Measurements from ENCODE around the gene DNAJA3. TPM values are rescaled to one million over a fixed set of nuclear protein-coding genes. Genes with fewer than 3 reads are reported as not detected.

The DNAJA3 gene
- total RNA-seq, 1 donor from 2014 or later = 83.9 TPM

DNA sequence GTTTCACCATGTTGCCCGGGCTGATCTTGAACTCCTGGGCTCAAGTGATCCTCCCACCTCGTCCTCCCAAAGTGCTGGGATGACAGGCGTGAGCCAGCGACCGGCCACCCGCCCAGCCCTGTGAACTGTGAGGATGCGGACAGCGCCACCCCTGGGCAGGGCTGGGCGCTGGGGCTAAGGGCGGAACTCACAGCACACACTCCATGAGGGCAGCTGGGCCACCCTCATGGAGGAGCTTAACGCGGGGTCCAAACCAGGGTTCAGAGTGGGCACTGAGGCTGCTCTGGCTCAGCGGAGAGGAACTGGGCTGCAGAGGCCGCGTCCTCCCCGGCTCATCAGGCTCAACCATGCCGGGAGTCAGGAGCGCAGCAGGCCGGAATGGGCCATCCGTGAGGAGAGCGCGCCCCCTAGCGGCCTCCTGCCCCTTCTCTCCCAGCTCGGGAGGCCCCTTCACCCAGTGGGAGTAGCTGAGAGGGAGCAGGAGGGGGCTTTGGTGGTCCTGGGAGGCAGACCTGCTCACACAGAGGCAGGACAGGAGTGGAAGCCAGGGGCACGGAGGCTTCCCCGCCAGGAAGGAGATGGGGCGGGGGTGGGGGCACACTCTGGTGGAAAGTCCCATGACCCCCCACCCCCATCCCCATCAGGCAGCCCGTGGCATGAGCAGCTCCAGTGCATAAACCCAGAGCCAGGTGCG is 23.1 kb upstream of the DNAJA3 start:
- DNase-seq (peak; percentile 93), ATAC-seq (peak; percentile 93)
- intact Hi-C loops (cut with micrococcal nuclease) = loop anchor here (10.0 kb wide), 1 partner anchor 48 kb away; the partner anchor contains the start of gene PAM16

GRCh38 chr16:4403133-4403949 is 22.3 kb upstream of the DNAJA3 start:
- intact Hi-C loops (cut with micrococcal nuclease) = loop anchor here (10.0 kb wide), 1 partner anchor 49 kb away; the partner anchor contains the start of gene PAM16
- DNase-seq (peak; percentile 31), ATAC-seq (peak; percentile 1)

GRCh38 chr16:4404247-4404966 is 21.3 kb upstream of the DNAJA3 start:
- peak; percentile 17 for ATAC-seq
- intact Hi-C loops (cut with micrococcal nuclease) = loop anchor here (10.0 kb wide), 1 partner anchor 50 kb away; the partner anchor contains the start of gene PAM16
- DNase-seq = peak; percentile 62

- intact Hi-C loops (cut with micrococcal nuclease) = loop anchor here (10.0 kb wide), 1 partner anchor 50 kb away; the partner anchor contains the start of gene PAM16
- peak; percentile 22 for DNase-seq
- ATAC-seq = no peak
Observed at GRCh38 chr16:4404967-4405696, 20.5 kb upstream of the DNAJA3 start.

- intact Hi-C loops (cut with micrococcal nuclease) = loop anchor here (10.0 kb wide), 1 partner anchor 53 kb away; the partner anchor contains the start of gene PAM16
- DNase-seq = peak; percentile 64
- peak; percentile 20 for ATAC-seq
Observed at GRCh38 chr16:4407543-4408322, 17.9 kb upstream of the DNAJA3 start.

DNA sequence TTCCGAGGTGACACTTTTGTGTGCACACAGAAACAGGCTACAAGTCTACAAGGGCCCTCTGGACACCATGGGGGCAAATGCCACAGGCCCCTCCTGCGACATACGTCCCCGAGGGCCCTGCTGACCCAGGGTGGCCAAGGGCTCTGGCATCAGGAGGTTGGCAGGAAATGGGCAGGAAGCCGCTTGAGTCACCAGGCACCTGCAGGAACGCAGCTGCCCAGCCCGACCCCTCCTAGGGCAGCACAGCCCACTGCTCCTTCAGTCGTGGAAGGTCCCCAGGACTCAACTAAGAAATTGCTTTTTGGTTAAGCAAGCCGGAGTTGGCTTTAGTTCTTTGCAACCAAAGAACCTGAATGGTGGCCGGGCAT is 17.4 kb upstream of the DNAJA3 start:
- intact Hi-C loops (cut with micrococcal nuclease) = loop anchor here (10.0 kb wide), 1 partner anchor 54 kb away; the partner anchor contains the start of gene PAM16

DNA sequence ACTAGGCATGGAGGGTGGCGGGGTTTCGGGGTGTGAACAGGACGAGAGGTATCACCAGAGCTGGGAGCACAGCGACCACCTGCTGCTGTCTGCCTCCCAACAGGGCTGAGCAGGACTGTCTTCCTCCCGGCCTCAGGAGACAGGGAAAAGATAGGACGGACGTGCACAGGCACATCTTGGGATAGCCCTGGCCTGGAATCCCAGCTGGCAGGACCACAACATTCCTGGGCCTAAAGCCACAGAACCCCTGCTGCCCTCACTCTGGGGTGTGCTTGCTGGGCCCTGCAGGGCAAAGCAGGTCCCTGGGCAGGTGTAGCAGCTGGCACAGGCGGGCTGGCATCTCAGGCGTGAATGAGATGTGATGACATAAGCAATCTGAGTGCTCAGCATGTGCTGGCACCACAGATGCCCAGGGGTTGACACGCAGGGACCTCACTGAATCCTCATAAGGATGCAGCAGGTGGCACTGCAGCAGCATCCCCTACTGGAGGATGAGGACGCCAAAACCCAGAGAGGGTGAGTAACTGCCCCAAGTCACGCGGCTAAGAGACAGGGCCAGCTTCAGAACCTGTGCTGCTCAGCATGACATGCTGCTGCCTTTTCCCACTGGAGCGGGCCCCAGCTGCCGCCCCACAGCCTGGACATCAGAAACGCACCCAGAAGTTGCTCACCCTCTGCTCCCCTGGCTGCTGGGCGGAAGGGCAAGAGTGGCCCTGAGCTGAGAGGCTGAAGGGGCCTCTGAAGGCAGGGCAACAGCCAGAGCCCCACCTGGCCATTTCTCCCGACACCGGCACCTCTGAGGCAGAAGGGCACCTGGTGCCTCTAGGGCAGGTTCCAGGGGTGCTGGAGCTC is 16.4 kb upstream of the DNAJA3 start:
- intact Hi-C loops (cut with micrococcal nuclease) = loop anchor here (10.0 kb wide), 1 partner anchor 55 kb away; the partner anchor contains the start of gene PAM16
- DNase-seq (peak; percentile 50), ATAC-seq (peak; percentile 3)

More for the DNA sequence above, 17.4 kb upstream of the DNAJA3 start:
- peak; percentile 33 for DNase-seq
- no peak for ATAC-seq

DNA sequence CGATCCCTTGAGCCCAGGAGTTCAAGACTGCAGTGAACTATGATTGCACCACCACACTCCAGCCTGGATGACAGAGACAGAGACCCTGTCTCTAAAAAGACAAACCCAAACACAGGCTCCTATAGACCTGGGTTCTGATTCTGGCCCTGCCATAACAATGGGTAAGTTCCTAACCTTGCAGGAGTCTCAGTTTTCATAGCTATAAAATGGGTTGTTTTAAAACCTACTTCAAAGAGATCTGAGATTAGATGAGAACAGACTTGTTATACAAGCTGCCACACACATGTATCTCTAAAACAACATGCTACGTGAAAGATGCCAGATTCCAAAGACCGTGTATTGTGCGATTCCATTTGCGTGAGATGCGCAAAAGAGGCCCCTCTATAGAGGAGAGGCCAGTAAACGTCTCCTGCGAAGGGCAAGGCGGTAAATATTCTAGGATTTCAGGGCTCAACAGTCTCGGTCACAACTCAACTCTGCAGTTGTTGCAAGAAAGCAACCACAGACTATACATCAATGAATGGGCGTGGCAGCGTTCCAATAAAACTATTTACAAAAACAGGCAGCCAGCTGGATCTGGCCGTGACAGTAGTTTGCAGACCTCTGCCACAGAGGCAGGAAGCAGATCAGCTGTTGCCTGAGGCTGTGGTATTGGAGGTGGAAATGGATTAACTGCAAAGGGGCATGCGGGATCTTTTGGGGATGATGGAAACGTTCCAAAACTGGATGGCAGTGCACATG is 15.2 kb upstream of the DNAJA3 start:
- DNase-seq = no peak
- intact Hi-C loops (cut with micrococcal nuclease) = no loop called here
- ATAC-seq = peak; percentile 11

- intact Hi-C loops (cut with micrococcal nuclease) = no loop called here
- ATAC-seq = peak; percentile 62
- DNase-seq = peak; percentile 90
Observed at GRCh38 chr16:4411684-4412083, 14.0 kb upstream of the DNAJA3 start.

- DNase-seq (no peak), ATAC-seq (no peak)
- intact Hi-C loops (cut with micrococcal nuclease) = no loop called here
Observed at GRCh38 chr16:4412159-4412558, 13.5 kb upstream of the DNAJA3 start.

- intact Hi-C loops (cut with micrococcal nuclease) = no loop called here
- ATAC-seq = no peak
- no peak for DNase-seq
Observed at GRCh38 chr16:4412854-4413253, 12.8 kb upstream of the DNAJA3 start.

- ATAC-seq (no peak), DNase-seq (no peak)
- intact Hi-C loops (cut with micrococcal nuclease) = no loop called here
Observed at GRCh38 chr16:4414187-4414917, 11.3 kb upstream of the DNAJA3 start.

DNA sequence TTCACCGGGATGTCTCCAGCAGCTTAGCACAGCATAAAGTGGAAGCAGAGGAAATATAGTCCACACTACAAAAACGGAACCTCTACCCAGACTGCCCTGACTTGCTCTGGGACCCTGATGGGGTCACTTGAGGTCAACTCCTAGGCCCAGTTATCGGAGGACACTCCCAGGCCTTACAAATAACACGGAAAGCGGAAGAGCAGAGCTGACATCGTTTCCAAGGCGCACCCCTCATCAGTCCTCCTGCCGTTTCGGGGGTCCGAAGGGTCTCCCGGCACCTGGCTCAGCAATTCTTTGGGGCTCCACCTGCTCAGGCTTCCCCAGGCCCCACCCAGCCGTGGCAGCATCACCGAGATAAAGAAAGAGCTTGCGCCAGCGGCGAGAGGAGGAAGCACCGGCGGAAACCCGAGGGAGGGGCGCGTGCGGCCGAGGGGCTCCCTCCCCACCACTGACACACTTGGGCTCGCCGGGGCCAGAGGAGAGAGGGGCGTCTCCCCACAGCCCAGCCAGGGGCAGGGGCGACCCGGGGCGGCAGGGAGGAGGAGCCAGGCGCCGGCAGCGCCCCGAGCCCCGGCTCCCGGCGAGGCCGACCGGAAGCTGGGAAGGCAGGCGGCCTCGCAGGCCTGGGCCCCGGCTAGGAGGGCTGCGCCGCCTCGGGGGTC is 10.0 kb upstream of the DNAJA3 start:
- peak; percentile 19 for ATAC-seq
- peak; percentile 65 for DNase-seq
- intact Hi-C loops (cut with micrococcal nuclease) = no loop called here

DNA sequence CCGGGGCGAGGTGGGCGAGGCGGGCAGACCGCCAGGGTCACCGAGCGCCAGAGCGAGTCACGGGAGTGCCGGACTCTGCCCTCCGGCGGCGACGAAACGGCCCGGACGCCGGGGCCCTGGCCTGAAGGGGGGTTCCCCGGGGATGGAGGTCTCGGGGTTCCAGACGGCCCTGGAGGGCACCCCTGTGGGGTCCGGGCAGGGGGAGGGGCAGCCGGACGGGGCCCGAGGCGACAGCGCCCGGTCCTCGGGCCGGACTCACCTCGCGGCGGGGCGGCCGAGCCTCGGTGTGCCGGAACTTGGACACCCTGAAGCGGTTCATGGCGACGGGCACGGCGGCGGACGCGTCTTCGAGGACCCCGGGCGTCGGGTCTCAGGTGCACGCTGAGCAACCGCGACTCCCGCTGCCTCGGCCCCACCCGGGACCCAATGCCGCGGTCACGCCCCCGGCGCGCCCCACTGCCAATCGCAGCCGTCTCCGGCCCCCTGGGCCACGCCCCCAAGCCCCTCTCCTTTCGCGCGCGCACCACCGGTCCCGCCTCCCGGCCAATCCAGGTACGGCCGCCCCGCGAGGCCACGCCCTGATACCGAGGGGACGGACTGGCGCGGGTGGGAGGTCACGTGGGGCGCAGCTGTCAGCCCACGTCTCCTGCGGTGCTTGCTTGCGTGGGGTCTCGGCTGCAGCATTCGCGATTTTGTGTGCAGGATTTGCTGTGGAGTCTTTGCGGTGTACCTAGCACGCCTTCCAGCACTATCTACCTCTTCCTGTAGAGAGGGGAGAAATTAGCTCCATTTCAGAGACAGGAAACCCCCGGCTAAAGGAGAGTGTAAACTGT is 9.3 kb upstream of the DNAJA3 start, which contains the start of gene CORO7:
TSS of gene CORO7 (minus strand) at position 397 of the 833 bp plus-strand sequence. CDS start at position 319, 78 bp downstream.
- DNase-seq (peak; percentile 99), ATAC-seq (peak; percentile 93)
- intact Hi-C loops (cut with micrococcal nuclease) = no loop called here
